Prostate gland (tissue), 2 donors: ENCODE data around the gene RUNDC3A.

ENCODE experiments used
- POLR2A ChIP-seq: fragments of 450-650 bp; IDR thresholded peaks from one replicate; pipeline ENCODE4 v1.6.1; 2016; ENCODE audit warnings: antibody characterized with exemption, mild to moderate bottlenecking
- POLR2AphosphoS5 ChIP-seq: sonication (generic); formaldehyde crosslinking; IDR thresholded peaks from one replicate; pipeline ENCODE4 v1.6.1; 2017; ENCODE audit warnings: antibody characterized with exemption
- TF ChIP-seq, protein P1 (sequence below), 4 experiments: fragments of 200-600 bp in 2 of 4; fragments of 450-650 bp in 2 of 4; sonication (generic) in 2 of 4; IDR thresholded peaks; 1 replicate in 3 of 4; 2 replicates in 1 of 4; pipeline ENCODE4 v1.5.1; 2016 to 2019; ENCODE audit warnings: antibody characterized with exemption in 4 of 4, mild to moderate bottlenecking in 2 of 4, moderate library complexity in 2 of 4

DNA sequence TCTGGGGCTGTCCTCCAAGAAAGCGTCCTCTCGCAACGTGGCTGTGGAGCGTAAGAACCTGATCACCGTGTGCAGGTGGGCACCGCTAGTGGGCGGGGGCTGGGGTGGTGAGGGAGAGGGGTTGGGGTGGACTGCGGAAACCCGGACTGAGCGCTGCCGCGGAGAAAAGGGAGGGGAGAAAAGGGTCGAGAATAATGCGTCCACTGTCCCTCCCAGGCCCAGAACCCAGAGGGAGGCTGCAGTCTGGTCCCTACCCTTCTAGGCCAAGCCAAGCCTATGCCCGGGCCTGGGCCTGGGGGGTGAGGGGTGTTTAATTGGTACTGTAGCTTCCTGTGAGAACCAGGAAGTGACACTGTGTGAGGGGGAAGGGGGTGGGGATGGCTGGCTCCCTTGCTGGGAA, 464 bp downstream of the RUNDC3A start:
- TF ChIP-seq POLR2A (no peak), POLR2AphosphoS5 (no peak)
- TF ChIP-seq, protein P1, sequence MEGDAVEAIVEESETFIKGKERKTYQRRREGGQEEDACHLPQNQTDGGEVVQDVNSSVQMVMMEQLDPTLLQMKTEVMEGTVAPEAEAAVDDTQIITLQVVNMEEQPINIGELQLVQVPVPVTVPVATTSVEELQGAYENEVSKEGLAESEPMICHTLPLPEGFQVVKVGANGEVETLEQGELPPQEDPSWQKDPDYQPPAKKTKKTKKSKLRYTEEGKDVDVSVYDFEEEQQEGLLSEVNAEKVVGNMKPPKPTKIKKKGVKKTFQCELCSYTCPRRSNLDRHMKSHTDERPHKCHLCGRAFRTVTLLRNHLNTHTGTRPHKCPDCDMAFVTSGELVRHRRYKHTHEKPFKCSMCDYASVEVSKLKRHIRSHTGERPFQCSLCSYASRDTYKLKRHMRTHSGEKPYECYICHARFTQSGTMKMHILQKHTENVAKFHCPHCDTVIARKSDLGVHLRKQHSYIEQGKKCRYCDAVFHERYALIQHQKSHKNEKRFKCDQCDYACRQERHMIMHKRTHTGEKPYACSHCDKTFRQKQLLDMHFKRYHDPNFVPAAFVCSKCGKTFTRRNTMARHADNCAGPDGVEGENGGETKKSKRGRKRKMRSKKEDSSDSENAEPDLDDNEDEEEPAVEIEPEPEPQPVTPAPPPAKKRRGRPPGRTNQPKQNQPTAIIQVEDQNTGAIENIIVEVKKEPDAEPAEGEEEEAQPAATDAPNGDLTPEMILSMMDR (IDR thresholded peaks at IDR 0.05): no peak
